NCI-H2107 treated with DMSO at 0.1 percent for 48 hours (cell line): Measurements from ENCODE around the gene UCHL3.
"Not testable (repeated sequence)": the region's sequence is repeated elsewhere in the genome, so short reads cannot be mapped to it uniquely, and the experiment has no call there.

ENCODE experiments used
- DNase-seq: peaks from one replicate; lab custom pipeline; 2025; ENCODE audit not compliant: unreplicated experiment; lab: John Stamatoyannopoulos, UW

The UCHL3 gene

DNA sequence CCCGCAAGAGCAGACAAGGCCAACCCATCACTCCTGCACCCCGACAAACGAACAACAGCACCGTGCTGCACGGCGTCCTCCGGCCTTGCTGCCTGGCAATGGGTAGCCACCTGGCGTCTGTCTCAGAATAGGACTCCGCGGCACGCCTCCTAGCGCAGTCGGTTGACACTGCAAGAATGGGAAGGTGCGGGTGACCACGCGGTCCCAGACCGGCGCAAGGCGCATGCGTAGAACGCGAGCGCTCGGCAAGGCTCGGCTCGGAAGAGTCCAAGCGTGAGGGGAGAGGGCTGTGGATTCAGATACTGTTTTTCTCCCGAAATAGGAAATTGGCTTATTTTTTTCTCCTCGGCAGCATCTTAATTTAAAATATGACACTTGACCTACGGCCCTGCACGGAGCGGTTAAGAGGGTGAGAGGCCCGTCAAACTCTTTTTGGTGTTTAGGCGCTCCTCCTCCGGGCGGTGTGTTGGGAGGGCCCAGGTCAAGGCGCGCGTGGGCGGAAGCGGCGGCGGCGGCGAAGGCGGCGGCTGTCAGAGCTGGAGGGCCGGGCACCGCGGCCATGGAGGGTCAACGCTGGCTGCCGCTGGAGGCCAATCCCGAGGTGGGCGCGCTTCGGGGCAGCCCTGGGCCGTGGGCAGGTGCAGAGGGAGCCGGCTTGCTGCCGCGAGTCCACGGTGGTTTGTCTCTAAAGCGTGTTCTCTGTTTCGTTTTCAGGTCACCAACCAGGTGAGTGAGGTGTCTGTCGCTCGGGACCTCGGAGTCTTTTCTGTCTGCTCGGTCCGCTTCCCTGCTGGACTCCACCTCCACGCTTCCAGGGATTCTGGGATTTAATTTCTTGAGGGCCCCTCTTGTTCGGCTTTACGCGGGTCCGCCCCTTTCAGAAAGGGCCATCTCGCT is at the start of gene UCHL3:
Gene UCHL3 (plus strand): TSS at position 530 of the 897 bp plus-strand sequence. CDS start 30 bp downstream, at position 560.
- peak; percentile 90 for DNase-seq

DNA sequence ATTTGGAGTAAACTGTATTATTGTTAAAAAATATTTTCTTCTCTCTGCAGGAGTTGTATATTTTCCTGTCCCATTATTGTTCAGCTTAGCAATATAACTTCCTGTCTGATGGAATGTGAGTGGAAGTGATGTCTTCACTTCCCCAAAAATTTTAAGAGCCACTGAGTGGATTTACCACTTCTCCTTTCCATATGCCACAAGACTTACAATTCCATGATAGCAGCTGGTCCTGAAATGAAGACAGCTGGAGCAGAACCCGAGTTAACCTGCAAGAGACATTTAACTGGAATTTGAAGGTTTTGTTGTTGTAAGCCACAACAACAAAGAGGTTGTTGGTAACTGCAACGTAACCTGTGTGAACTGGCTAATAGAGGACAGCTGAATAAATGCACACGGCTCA is 44.3 kb upstream of the UCHL3 start:
- no peak for DNase-seq

DNA sequence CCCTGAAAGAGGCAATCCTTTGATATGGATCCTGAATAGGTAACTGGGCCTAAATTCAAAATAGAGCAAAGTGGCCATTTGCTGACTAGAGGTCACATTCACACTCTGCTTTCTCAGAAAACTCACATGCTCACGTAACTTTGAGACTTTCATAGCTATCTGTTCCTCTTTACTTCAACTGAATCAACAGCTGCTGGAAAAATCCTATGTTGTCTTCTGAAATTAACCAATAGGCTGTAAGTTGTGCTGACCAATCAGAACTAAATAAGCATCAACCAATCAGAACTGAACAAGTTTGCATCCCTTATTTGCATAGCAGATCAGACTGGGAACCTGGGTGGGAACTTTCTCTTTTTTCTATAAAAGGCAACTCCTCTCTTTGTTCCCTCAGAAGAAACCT is 43.6 kb upstream of the UCHL3 start:
- no peak for DNase-seq

DNA sequence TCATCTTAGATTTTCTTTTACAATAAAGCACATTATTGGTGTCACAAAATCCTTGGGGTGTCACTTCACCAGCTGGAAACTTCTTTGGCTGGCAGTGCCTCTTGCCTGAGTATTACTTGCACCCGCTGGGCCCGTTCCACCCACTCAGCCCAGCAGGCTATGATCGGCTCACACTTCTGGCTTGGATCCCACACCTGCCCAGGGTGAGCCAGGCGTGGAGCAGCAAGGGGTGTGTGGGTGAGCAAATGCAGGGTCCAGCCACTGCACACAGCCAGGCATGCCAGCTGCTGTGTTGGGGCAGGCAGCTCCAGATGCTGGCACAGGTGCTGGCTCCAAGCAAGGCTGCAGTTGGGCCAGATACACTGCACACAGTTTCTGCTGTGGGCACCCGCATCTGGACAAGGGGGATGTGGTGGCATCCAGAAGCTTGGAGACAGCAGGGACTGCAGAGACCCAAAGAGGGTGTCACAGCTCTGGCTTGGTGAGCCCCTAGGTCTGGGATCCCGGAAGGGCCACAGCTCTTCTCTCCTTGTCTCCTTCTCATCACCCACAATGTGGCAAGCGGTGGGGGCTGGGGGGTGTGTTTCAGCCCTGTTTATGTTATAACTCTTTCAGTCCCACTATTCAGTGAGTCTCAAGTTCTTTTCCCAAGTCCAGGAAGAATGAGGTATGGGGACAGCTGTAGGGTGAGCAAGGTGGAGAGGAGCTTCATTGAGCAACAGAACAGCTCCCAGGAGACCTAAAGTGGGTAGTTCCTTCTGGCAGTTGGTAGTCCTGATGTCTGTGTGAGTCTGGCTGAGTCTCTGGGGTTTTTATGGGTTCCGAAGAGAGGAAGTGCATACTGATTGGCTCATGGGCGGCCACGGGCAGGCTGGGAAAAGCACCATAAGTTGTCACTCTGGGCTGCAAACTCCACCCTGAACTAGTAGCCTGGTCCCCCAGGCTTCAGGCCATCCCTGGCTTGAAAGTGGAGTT is 42.3 kb upstream of the UCHL3 start:
- DNase-seq = no peak

DNA sequence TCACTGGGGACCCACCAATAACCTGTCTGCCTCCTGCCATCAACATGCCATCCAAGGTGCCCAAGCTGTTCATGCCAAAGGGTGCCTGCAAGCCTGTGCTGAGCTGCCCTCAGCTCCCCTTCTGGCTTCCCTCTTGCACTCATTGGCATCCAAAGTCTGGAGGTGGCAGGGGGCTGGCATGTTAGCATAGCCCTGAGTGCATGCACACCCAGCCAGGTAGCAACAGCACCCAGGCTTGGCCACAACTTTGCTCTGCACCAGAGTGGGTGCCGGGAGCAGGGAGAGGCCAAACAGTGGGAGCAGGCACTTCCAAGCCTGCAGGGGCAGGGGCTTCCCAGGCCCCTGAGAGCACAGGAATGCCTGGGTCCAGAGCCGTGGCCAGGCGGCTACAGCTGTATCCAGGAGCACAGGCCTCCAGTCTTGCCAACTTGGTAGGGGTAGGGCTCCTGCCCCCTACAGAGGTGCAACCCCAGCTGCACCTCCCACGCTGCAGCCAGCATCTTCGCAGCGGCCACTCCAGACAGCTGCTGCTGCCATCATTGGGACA is 41.5 kb upstream of the UCHL3 start:
- no peak for DNase-seq

DNA sequence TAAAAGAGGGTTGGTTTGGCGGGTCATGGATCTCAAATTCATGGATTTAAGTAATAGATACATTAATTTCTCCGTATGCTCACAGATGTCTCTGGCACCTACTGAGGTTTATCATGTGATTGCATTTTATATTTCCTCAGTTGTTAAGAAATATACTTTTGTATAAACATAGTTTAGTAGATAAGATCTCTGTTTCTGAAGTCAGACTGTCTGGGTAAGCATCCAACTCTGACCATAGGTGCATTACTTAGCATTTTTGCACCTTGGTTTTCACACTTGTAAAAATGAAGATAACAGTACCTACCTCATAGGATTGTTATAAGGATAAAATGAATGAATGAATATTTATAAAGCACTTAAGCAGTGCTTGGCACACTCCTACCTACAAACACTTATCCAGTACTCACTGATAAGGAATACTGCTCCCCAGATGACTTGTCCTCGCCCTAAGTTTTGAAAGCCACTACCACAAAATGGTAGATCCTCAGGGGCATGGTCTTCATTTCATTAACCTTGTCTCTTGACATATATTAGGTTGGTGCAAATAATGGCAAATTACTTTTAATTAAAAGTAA is 38.5 kb upstream of the UCHL3 start:
- no peak for DNase-seq

DNA sequence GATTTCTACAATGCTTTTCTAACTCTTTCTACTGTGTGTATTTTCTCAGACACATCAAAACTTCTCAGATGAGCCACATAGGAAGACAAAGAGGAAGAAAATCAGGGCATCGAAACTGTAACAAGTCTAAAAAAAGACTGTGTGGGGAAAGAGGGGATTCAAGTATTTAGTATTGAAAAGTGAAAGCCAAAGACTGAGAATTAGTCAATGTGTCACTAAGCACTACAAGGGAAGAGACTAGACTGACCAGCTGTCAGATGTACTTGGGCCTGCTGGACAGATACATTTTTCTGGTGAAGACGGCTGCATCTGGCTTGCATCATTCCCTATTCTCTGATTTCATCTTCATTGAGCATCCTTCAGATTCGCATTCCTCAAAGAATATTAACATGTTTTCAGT is 37.3 kb upstream of the UCHL3 start:
- DNase-seq = no peak

DNA sequence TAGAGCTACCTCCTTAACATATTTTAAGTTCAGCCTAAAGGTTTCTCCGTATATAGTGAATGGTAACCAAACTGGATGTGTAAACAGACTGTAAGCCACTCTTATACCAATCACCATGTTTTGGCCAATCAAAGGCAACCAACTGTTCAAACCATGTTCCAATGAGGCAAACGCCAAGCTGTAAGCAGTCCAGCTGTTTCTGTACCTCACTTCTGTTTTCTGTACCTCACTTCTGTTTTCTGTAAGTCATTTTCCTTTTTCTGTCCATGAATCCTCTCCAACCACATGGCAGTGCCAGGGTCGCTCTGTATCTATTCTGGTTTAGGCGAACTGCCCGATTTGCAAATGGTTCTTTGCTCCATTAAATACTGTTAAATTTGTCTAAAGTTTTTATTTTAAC is 36.3 kb upstream of the UCHL3 start:
- DNase-seq = no peak

DNA sequence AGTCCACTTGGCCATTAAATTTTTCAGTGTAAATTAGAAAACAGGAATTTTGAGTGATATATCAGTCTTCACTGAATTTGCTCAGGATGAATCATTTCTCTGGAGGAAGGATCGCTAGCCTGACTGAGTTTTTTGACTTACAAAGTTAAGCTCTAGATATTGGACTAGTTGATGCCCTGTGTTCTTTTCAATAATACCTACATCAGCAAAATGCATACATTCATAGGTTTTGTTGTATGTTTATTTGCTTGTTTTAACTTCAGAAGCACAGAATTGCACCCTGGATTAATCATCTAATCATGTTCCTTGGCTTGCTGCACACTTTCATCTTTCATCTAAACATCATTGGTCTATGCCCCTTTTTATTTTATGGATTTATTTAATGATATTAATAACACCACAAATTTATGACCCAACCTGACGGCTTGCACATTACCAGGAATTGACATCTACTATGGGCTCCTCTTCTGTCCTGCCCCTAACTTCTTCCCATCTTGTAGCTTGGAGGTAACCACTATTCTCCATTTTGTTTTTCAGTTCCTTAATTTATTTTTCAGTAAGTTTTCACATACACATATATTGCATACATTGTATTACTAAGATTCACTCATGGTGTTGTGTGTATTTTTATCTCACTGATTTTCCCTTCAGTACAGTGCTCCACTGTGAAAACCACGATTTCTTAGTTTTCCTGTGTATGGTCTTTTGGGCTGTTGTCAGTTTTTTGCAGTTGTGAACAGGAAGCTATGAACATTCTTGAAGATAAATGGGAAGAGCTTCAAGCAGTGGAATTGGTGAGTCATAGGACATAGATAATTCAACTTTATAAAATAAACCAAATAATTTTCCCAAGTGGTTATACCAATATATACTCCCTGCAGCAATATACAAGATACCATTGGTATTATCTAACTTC is 35.3 kb upstream of the UCHL3 start:
- no peak for DNase-seq

DNA sequence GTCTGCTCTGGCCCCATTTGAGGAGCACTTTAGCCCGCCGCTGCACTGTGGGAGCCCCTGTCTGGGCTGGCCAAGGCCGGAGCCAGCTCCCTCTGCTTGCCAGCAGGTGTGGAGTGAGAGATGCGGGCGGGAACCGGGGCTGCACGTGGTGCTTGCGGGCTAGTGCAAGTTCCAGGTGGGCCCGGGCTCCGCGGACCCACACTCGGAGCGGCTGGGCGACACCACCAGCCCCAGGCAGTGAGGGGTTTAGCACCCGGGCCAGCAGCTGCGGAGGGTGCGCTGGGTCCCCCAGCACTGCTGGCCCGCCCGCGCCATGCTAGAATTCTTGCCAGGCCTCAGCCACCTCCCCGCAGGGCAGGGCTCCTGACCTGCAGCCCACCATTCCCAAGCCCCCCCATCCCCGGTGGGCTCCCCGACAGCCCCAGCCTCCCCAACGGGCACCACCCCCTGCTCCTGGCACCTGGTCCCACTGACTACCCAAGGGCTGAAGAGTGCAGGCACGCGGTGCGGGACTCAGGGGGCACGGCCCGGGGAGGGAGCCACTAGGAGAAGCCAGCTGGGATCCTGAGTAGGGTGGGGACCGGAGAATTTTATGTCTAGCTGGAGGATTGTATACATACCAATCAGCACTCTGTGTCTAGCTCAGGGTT is 31.0 kb upstream of the UCHL3 start:
- no peak for DNase-seq

DNA sequence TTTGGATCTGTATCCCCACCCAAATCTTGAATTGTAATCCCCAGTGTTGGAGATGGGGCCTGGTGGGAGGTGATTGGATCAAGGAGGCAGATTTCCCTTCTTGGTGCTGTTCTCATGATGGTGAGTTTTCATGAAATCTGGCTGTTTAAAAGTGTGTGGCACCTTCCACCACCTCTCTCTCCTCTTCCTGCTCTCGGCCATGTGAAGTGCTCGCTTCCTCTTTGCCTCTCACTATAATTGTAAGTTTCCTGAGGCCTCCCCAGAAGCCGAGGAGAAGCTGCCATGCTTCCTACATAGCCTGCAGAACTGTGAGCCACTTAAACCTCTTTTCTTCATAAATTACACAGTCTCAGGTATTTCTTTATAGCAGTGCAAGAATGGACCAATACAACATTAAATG is 27.6 kb upstream of the UCHL3 start:
- no peak for DNase-seq

DNA sequence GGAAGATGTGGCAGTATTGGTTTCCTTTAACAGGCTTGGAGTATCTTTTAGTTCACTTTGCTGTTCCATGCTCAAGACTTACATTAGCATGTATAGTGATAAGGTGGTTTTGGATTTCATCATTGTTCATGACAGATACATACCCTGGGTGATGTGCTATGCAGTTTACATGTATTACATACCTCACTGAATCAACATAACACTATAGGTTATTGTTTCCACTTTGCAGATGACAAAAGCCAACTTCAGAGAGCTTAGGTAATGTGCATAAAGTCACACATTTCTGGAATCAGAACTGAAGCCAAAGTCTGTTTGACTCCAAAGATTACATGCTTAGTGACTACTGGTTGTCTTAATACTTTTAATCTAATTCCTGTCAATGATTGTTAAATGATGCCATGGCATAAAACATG is 19.0 kb upstream of the UCHL3 start:
- no peak for DNase-seq

DNA sequence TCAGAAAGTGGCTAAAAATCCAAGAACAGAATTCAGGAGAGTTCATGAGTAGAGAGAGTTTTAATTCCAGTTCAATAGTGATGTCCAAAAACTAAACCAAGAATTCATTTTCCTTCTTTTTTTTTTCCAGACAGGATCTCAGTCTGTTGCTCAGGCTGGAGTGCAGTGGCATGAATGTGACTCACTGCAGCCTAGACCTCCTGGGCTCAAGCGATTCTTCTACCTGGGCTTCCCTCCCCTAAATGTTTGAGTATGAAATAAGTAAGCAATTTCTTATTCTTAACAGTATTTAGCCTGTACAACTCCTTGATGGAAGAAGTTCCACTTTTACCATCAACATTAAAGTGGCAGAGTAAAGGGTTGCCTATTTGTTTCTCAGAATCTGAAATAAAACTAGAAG is 15.7 kb upstream of the UCHL3 start:
- DNase-seq = no peak

DNA sequence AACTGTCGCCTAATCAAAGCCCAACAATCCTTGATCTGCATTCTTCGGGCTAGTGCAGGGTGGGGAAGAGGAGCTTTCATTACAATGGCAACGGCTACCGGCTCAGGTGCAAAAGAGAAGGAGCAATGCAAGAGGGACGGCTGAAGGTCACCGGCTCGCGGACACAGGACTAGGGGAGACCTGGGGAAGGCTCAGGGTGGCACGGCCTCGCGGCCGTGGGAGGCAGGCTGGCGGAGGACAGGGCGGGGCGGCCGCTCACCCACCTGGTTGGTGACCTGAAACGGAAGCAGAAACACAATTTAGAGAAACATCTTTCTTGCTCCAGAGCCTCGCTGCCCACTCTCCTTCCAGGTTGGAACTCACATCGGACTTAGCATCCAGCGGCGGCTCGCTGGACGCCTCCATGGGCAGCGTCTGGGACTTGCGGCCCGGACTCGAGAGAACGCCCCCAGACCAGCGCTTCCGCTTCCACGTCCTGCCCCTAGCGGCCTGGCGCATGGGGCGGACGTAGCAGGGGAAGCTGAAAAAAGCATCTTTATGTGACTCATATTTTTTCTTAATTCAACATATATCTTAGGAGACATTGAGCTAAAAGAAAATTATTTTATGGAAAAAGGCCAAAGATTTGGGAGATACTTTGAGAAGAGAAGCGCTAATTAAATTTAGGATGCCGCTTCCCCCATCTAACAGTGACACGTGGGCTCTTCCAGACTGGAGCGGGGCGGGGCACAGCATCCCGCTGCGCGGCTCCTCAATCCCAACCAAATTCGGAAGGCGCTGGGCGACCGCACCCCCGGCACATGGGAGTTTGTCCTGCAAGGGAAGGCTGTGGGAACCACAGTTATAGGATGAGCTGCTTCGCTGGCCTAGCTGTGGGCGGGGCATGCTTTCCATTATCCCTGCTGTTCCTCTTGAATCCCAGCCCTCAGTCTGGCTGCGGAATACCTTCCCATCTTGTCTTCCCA is 11.9 kb upstream of the UCHL3 start, which contains the start of gene COMMD6:
Gene COMMD6 (minus strand): TSS at position 441 of the 965 bp plus-strand sequence. CDS start 36 bp downstream, at position 405.
- peak; percentile 97 for DNase-seq

DNA sequence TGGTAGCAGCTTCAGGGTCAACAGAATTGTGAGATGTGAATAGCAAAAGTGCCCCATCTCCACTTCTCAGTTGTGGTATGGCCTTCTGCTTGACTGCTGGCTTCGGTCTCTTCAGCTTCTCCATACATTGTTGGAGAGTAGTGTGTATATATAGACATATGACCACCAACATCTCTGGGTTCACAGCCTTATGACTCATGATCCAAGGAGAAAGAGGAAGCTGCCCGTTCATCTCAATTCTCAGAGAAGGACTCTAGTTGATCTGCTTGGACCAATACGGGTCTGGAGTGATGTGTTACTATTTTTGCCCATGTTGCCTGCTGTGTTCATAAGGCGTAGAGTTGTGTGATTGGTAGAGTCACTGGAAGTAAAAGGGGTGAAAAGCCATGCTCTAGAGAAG is 8.3 kb upstream of the UCHL3 start:
- no peak for DNase-seq

DNA sequence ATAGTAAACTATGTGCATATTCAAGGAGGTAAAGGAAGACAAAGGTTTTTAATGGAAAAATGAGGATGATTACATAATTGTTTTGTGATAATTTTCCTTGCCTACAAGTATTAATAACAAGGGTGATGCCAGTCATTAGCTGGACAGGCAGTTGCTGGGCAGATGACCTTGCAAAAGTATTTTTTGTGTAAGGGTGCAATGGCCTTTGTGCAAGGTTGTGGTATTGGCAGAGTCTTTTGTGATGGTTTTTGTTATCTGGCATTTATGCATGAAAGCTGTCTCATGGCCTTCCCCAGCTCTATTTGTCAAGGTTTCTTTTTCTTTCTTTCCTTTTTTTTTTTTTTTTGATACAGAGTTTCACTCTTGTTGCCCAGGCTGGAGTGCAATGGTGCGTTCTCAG is 7.6 kb upstream of the UCHL3 start:
- no peak for DNase-seq

DNA sequence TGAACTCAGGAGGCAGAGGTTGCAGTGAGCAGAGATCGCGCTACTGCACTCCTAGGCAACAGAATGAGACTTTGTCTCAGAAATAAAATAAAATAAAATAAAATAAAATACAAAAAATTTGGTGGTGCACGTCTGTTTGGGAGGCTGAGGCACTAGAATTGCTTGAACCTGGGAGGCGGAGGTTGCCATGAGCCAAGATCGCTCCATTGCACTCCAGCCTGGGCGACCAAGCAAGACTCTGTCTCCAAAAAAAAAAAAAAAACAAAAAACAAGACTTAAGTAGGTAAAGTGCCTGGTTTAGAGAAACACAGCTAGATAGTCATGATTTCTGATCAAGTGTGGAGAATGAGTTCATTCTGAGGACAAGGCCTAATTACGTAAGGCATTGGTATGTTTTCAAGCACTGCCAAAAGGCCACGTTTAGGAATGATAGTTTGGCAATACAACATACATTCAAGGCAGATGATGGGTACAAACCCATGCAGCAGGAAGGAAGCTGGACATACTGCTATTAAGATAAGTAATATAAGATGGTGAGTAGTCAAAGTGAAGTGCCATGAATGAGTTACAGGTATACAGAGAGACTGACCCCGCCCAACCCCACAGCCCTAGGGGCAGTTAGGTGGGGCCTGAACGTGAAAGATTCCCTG is 4.8 kb upstream of the UCHL3 start:
- no peak for DNase-seq

DNA sequence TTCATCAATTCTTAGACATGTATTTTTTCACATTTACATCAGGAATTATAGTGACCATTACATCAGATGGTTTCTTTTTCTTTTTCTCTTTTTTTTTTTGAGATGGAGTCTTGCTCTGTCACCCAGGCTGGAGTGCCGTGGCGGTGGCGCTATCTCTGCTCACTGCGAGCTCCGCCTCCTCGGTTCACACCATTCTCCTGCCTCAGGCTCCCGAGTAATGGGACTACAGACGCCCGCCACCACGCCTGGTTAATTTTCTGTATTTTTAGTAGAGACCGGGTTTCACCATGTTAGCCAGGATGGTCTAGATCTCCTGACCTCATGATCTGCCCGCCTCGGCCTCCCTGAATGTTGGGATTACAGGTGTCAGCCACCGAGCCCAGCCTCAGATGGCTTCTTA is 4.2 kb upstream of the UCHL3 start:
- DNase-seq = not testable (repeated sequence)
